Prostate gland (tissue), 2 donors: Measurements from ENCODE around the gene OTX1. TPM values are rescaled to one million over a fixed set of nuclear protein-coding genes. Genes with fewer than 3 reads are reported as not detected.

Experiments used
- DNase-seq: peaks from one replicate; pipeline ENCODE4 v3.0.0-alpha.2; 2019; ENCODE audit warnings: low spot score
- H3K27ac ChIP-seq, 2 donors: fragments of 200-600 bp; sonication (generic); 2 replicates each; pipeline ENCODE4 v1.5.1; 2017 to 2019
- H3K27me3 ChIP-seq: fragments of 200-600 bp; sonication (generic); replicated peaks from 2 replicates; pipeline ENCODE4 v1.5.1; 2019; ENCODE audit not compliant: insufficient read depth
- H3K36me3 ChIP-seq, 2 donors: fragments of 200-600 bp; sonication (generic); 1 replicate in 1 of 2; 2 replicates in 1 of 2; pipeline versions ENCODE4 v1.5.1 to v1.8.1; 2017 to 2019
- H3K4me1 ChIP-seq: fragments of 200-600 bp; sonication (generic); replicated peaks from 2 replicates; pipeline ENCODE4 v1.5.1; 2019
- H3K4me3 ChIP-seq, 2 donors: fragments of 200-600 bp; sonication (generic); 2 replicates each; pipeline ENCODE4 v1.5.1; 2017 to 2019
- H3K9me3 ChIP-seq: fragments of 200-600 bp; sonication (generic); 2 replicates; pipeline ENCODE4 v1.5.1; 2017
- POLR2A ChIP-seq: fragments of 450-650 bp; IDR thresholded peaks from one replicate; pipeline ENCODE4 v1.6.1; 2016; ENCODE audit warnings: antibody characterized with exemption, mild to moderate bottlenecking
- POLR2AphosphoS5 ChIP-seq: sonication (generic); formaldehyde crosslinking; IDR thresholded peaks from one replicate; pipeline ENCODE4 v1.6.1; 2017; ENCODE audit warnings: antibody characterized with exemption
- WGBS: methylation state at CpG from one replicate; pipeline ENCODE4 v1.1.5; 2018; 5-methylcytosine and 5-hydroxymethylcytosine counted together
- intact Hi-C: fragments of 100-400 bp; cut with DNase I; formaldehyde crosslinking; loops from one replicate; pipeline ENCODE4 v1.14.2; 2022
- total RNA-seq, 2 donors: library from RNA; depleted of rRNA; stranded (reverse); fragments of >200 nt; gene quantifications; one replicate each; pipeline ENCODE4 v1.1.0, GENCODE V29; 2016
- TF ChIP-seq, protein P1 (sequence below), 4 experiments: fragments of 200-600 bp in 2 of 4; fragments of 450-650 bp in 2 of 4; sonication (generic) in 2 of 4; IDR thresholded peaks; 1 replicate in 3 of 4; 2 replicates in 1 of 4; pipeline ENCODE4 v1.5.1; 2016 to 2019; ENCODE audit warnings: antibody characterized with exemption in 4 of 4, mild to moderate bottlenecking in 2 of 4, moderate library complexity in 2 of 4

Gene OTX1
- total RNA-seq, 2 donors from 2014 or later, result 2.0 to 2.2 TPM

DNA sequence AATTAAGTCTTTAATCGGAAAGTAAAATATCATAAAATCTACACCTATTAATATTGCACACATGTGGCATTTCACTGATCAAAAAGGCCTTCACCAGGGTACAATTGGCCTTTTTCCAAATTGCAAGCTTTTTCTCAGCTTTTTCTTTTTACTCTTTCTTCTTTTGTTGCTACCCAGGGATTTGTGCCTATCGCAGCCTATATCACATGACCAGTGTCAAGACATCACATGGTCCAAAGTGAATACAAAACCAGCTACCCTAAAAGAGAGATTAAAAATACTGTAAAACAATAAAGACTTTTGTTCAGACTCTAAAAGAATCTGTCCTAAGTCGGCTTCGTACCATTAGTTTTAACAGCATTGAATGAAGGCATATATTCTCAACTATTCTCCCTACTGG, 15.0 kb upstream of the OTX1 start:
- WGBS, result 94% methylated on average over 4 of the region's 4 CpGs
- Histone ChIP-seq H3K4me1 (no peaks in the 10 kb centered on the region), H3K27me3 (no peaks in the 10 kb centered on the region), H3K27ac (no peak overlapping the region), H3K4me3 (no peak overlapping the region), H3K9me3 (no peaks in the 10 kb centered on the region), H3K36me3 (no peaks in the 10 kb centered on the region)
- intact Hi-C loops, result no loop called here
- no peak for DNase-seq
- TF ChIP-seq, protein P1, sequence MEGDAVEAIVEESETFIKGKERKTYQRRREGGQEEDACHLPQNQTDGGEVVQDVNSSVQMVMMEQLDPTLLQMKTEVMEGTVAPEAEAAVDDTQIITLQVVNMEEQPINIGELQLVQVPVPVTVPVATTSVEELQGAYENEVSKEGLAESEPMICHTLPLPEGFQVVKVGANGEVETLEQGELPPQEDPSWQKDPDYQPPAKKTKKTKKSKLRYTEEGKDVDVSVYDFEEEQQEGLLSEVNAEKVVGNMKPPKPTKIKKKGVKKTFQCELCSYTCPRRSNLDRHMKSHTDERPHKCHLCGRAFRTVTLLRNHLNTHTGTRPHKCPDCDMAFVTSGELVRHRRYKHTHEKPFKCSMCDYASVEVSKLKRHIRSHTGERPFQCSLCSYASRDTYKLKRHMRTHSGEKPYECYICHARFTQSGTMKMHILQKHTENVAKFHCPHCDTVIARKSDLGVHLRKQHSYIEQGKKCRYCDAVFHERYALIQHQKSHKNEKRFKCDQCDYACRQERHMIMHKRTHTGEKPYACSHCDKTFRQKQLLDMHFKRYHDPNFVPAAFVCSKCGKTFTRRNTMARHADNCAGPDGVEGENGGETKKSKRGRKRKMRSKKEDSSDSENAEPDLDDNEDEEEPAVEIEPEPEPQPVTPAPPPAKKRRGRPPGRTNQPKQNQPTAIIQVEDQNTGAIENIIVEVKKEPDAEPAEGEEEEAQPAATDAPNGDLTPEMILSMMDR (IDR thresholded peaks at IDR 0.05), result no peak
- TF ChIP-seq POLR2A, result no peak

DNA sequence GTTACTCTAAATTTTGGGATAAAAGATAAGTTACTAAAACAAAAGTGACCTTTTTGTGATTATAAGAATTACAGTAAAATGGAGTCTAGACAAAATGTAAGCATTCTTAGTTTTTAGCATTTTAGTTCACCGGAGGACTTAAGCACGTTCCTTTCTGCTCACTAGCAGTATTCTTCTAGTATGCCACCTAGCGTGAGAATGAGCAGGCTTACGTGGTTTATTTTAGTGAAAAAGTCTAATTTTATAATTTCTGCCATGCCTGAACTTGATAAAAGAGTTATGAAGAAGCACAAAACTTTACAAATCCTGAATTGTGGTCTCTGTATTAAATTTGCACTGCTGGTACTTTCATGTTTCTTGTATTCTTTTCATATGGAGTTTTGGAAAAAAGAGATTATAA, 12.6 kb upstream of the OTX1 start:
- Histone ChIP-seq H3K27ac (no peak overlapping the region), H3K27me3 (no peaks in the 10 kb centered on the region), H3K9me3 (no peaks in the 10 kb centered on the region), H3K4me1 (no peaks in the 10 kb centered on the region), H3K36me3 (no peaks in the 10 kb centered on the region), H3K4me3 (no peak overlapping the region)
- TF ChIP-seq POLR2AphosphoS5 (no peak), POLR2A (no peak)
- TF ChIP-seq, protein P1 (IDR thresholded peaks at IDR 0.05), result no peak
- intact Hi-C loops, result no loop called here
- 97% methylated on average over 4 of the region's 4 CpGs for WGBS
- DNase-seq, result no peak

DNA sequence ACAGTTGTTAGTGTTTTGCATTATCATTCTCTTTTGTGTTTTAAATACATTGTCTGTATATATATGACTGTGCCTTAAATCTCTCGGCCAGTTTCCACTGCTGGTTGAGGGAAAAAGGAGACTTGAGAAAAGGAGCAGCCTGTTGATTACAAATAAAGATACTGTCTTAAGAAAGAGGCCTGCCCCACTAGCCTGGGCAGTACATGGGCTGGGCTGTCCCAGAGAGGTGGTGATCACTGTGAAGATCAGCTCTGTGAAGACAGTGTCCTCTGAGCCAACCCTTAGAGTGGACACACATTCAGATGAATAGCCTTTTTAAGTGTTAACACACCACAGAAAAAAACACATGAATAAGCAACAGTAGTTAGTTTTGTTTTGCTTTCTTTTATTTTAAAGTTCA, 10.0 kb upstream of the OTX1 start:
- Histone ChIP-seq H3K4me3 (no peak overlapping the region), H3K4me1 (no peaks in the 10 kb centered on the region), H3K27me3 (no peaks in the 10 kb centered on the region), H3K36me3 (no peaks in the 10 kb centered on the region), H3K27ac (no peak overlapping the region), H3K9me3 (no peaks in the 10 kb centered on the region)
- intact Hi-C loops, result no loop called here
- 95% methylated on average over 1 of the region's 1 CpG for WGBS
- no peak for DNase-seq
- TF ChIP-seq POLR2A, result no peak
- no peak for TF ChIP-seq POLR2AphosphoS5
- TF ChIP-seq, protein P1 (IDR thresholded peaks at IDR 0.05), result no peak

DNA sequence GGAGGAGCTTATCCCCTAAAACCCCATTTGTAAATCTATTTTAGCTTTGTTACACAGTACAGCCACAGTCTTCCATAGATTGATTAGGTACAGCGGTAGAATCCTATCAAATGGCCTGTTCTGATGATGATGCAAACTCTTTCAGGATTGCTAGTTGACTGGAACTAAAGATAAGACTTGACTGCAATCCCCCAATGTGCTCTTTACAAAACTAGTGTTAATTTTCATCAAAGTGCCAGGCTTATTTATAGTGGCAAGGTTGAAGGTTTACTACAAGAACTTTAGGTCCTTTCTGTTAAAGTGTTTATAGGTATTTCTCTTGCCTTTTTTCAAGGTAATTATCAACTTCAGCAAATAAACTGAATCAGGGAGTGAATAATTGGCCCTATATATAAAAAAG, 9.0 kb upstream of the OTX1 start:
- 100% methylated on average over 1 of the region's 1 CpG for WGBS

More for the DNA sequence above, 9.0 kb upstream of the OTX1 start:
- Histone ChIP-seq H3K9me3 (no peaks in the 10 kb centered on the region), H3K27ac (no peak overlapping the region), H3K4me1 (no peaks in the 10 kb centered on the region), H3K36me3 (no peaks in the 10 kb centered on the region), H3K4me3 (no peak overlapping the region), H3K27me3 (no peaks in the 10 kb centered on the region)
- TF ChIP-seq, protein P1 (IDR thresholded peaks at IDR 0.05), result no peak
- no peak for TF ChIP-seq POLR2A
- TF ChIP-seq POLR2AphosphoS5, result no peak
- intact Hi-C loops, result no loop called here
- no peak for DNase-seq
